Prostate gland (tissue), 2 donors: Measurements from ENCODE around the gene SH3BP1.

Experiments
- POLR2A ChIP-seq: fragments of 450-650 bp; IDR thresholded peaks from one replicate; pipeline ENCODE4 v1.6.1; 2016; ENCODE audit warnings: antibody characterized with exemption, mild to moderate bottlenecking
- POLR2AphosphoS5 ChIP-seq: sonication (generic); formaldehyde crosslinking; IDR thresholded peaks from one replicate; pipeline ENCODE4 v1.6.1; 2017; ENCODE audit warnings: antibody characterized with exemption
- TF ChIP-seq, protein P1 (sequence below), 4 experiments: fragments of 200-600 bp in 2 of 4; fragments of 450-650 bp in 2 of 4; sonication (generic) in 2 of 4; IDR thresholded peaks; 1 replicate in 3 of 4; 2 replicates in 1 of 4; pipeline ENCODE4 v1.5.1; 2016 to 2019; ENCODE audit warnings: antibody characterized with exemption in 4 of 4, mild to moderate bottlenecking in 2 of 4, moderate library complexity in 2 of 4

DNA sequence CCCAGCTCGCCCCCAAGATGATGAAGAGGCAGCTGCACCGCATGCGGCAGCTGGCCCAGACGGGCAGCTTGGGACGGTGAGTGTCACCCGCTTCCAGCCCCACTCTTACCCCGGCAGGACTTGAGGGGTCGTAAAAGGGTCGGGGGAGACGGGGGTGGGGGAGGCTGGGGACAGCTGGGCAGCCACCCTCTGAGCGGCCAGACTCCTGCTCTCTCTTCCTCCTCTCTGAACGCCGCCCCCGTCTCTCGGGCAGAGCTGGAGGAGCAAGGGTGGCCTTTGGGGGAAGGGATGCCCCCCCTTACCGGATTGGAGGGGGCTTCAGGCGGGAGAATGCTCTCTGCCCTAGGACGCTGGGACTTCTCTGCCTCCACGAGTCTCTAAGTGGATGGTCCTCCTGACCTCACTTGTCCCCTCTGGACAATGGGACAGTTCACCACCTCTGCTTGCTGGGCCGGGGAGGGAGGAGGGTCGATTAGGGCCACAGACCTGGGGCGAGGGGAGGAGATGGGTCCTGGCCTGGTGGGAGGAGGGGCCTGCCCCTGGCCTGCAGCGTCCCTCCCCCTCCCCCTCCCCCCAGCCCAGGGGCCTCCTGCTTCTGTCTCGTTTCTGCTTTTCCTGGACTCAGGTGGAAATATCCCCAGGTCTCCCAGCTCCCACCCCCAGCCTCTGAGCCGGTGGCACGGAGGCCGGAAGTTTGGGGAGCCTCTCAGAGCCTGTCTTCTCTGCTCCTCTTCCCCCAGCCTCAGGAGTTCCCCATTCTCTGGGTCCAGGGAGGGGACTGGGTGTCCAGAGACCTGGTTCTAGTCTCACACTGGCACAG lies 512 bp downstream of the SH3BP1 start:
- TF ChIP-seq, protein P1, sequence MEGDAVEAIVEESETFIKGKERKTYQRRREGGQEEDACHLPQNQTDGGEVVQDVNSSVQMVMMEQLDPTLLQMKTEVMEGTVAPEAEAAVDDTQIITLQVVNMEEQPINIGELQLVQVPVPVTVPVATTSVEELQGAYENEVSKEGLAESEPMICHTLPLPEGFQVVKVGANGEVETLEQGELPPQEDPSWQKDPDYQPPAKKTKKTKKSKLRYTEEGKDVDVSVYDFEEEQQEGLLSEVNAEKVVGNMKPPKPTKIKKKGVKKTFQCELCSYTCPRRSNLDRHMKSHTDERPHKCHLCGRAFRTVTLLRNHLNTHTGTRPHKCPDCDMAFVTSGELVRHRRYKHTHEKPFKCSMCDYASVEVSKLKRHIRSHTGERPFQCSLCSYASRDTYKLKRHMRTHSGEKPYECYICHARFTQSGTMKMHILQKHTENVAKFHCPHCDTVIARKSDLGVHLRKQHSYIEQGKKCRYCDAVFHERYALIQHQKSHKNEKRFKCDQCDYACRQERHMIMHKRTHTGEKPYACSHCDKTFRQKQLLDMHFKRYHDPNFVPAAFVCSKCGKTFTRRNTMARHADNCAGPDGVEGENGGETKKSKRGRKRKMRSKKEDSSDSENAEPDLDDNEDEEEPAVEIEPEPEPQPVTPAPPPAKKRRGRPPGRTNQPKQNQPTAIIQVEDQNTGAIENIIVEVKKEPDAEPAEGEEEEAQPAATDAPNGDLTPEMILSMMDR (IDR thresholded peaks at IDR 0.05) = no peak
- TF ChIP-seq POLR2A (no peak), POLR2AphosphoS5 (no peak)
